Renal cortical epithelial cell (primary cell): ENCODE data around the gene B4GALT1. TPM values are rescaled to one million over a fixed set of nuclear protein-coding genes. Genes with fewer than 3 reads are reported as not detected.
A peak's percentile ranks its signal among the peaks of the same experiment; 100 is the strongest.

Experiments
- DNase-seq: peaks from one replicate; pipeline ENCODE4 v3.0.0-alpha.2; 2011; ENCODE audit warnings: low read depth
- total RNA-seq: library from RNA; depleted of rRNA; stranded (reverse); fragments of >200 nt; gene quantifications from 2 replicates; pipeline ENCODE4 v1.2.3, GENCODE V29; 2014

Gene B4GALT1
- total RNA-seq, 1 donor from 2014 or later: 113 TPM

- DNase-seq: no peak
These were observed 26.5 kb downstream of the B4GALT1 start for GRCh38 chr9:33140401-33141360.

GRCh38 chr9:33139421-33140228 lies 27.5 kb downstream of the B4GALT1 start:
- DNase-seq: peak; percentile 70

DNA sequence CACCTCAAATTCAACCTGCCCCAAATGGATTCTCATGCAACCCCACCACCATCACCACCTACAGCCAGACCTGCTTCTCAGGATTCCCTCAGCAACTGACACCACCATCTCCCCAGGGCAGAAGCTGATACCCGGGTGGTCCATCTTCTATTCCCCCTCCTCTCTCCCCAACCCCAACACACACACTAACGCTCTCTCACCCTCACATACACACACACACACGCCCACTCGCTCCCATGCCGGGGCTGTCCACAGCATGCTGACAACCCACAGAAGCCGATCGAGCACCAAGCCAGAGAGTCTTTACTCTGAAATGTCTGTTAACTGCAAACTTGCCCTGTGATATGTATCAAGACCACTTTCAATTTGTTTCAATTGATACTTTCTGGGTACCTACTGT lies 28.4 kb downstream of the B4GALT1 start:
- DNase-seq: no peak

DNA sequence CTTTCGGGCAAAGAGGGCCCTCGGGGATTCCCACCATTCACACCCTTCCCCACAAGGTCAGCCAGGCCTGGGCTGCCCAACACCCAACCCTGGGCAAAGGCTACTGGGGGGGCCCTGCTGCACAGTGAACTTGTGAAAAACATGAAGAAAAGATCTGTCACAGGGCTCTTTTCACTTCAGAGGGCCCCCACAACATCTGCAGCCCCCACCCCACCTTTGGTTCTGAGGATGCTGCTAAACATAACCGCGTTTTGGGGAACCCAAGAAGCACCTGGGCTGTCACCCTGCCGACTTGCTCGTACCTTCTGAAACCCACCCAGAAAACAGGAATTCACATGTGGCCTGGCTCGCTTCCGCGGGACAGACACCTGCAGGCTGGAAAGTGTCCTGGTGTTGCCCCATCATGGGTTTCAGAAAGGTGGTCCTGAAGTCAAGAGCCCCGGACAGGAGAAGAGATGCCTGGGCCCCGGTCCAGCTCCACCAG lies 29.3 kb downstream of the B4GALT1 start:
- DNase-seq: no peak

DNA sequence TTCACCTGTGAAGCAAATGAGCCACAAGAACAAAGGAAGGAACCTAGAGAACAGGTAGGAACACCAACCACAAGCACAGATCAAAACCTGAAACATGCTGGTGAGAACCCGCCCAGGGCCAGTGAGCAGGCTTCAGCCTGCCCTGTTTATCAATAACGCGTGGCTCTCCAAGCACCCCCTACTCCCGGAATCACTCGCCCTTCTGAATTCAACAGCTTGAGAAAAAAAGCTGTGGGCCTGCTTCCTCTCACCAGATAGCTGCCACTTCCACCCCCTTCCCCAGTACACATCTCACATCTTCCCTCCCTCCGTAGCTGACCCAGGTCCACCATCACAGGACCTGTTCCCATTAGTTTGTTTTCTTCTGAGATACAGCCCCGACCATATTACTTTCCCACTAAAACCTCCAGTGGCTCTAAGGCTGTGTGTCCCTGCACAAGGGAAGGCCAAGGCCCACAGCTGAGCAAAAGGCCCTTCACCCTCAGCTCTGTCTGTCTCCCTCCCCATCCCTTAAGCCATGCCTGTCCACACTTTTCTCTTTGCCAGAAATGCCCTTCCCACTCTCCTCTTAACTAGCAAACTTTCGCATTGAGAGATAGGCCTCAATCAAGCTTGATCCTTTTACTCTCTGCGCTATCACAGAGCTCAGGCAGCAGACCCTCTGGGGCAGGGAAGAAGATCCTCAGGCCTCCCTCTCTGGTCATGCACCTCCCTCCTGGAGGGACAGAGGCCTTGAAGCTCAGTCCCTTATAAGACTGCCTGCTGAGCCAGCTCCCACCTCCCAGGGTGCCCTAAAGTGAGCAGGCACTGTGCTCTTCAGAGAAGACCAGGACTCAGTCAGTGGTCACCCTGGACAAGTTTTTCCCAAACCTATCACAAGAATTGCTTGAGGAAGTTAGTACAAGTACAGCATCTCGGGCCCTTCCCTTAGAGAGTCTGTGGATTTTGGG lies 30.1 kb downstream of the B4GALT1 start:
- DNase-seq: no peak

GRCh38 chr9:33135470-33135958 lies 31.6 kb downstream of the B4GALT1 start:
- DNase-seq: no peak

GRCh38 chr9:33135031-33135461 lies 32.1 kb downstream of the B4GALT1 start:
- no peak for DNase-seq

DNA sequence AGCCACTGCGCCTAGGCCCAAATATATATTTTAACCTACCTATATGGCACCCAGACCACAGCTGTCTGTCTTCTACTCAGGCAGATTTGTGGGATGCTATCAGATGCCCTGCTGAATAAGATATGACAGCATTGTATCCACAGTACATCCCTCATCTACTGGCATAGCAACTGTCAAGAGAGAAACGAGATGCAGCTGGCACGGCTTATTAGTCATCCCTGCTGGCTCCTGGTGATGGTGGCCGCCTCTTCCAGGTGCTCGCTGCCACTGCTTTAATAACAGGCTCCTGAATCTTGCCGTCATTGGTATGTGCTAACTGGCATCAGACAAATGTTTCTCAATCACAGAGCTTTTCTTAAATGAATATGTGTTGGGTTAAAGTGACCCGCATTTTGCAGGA lies 34.0 kb downstream of the B4GALT1 start:
- no peak for DNase-seq

DNA sequence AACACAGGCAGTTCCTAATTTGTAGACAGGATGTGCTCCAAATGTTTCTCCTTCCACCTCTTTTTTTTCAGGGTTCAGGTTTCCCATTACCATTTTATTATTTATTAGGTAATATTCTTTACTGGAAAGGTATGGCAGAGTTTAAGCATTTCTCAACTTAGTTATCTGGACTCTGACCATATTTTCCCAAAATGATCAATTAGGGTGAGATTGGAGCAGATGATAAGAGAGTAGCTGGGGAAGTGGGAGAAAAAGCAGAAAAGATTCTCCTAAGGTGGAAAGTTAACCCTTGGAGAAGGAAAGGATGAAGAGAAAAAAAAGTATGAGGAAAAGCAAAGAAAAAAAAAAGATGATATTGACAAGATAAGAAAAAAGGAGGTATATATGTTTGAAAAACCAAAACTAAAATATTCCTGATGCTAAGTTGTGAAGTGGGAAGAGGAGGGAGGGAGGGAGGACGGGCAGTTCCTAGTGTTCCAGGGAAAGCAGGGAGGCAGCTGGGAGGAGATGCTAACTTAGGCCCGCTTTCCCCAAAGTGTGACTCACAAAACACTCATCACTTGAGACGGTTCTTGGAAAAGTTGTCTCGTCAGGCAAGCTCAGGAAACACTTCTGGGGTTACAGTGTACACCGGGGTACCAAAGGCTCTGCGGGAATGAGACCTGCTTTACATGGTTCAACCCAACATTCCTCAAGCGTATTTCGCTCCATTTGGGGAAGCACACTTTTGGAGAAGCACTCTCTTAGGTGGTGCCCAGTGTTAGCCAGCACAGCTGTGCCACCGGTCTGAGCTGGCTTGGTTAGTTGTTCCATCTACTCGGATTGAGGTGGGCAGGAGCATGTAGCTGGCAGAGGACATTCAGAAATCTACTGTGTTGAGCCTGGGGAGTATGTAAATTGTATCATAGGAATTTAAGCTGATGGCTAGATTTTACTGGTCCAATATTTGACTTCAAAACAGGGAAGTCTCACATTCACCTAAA lies 35.1 kb downstream of the B4GALT1 start:
- peak; percentile 54 for DNase-seq

- no peak for DNase-seq
These were observed 36.0 kb downstream of the B4GALT1 start for GRCh38 chr9:33130961-33131789.

GRCh38 chr9:33129886-33130881 lies 37.0 kb downstream of the B4GALT1 start:
- DNase-seq: peak; percentile 65

GRCh38 chr9:33129251-33129885 lies 37.8 kb downstream of the B4GALT1 start:
- no peak for DNase-seq

DNA sequence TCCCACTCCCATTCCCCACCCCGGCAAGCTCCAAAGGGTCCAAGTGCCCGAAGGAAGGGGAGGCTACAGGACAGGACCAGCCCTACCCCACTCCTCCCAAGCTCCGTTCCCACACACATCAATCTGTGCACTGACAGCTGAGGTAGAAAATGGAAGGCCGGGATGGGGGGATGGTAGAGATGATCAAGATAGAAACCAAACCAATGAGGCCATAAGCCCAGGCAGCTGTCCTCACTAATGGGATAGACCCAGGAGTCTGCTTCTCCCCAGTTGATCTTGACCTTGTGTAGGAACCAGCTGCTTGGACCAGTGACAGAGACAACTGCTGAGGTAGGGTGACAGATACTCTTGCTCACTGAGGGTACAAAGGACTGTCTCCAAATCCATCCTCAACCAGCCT lies 38.6 kb downstream of the B4GALT1 start:
- DNase-seq: no peak

- no peak for DNase-seq
These were observed 39.3 kb downstream of the B4GALT1 start for GRCh38 chr9:33127881-33128280.

GRCh38 chr9:33125871-33126823 lies 41.0 kb downstream of the B4GALT1 start:
- DNase-seq: peak; percentile 63

- DNase-seq: no peak
These were observed 41.7 kb downstream of the B4GALT1 start for GRCh38 chr9:33125461-33125860.
